Cardiac septum (tissue), 1 donor: ENCODE data around the gene ANKRD11. TPM values are rescaled to one million over a fixed set of nuclear protein-coding genes. Genes with fewer than 3 reads are reported as not detected.
"Not testable (repeated sequence)": the region's sequence is repeated elsewhere in the genome, so short reads cannot be mapped to it uniquely, and the experiment has no call there.

ENCODE experiments used
- DNase-seq: peaks from one replicate; pipeline ENCODE4 v3.0.0-alpha.2; 2020; ENCODE audit warnings: low spot score
- intact Hi-C: fragments of 100-400 bp; cut with DNase I; formaldehyde crosslinking; loops from one replicate; pipeline ENCODE4 v1.14.0; 2022
- total RNA-seq: library from RNA; stranded (reverse); fragmentation: NEBNext Ultra II Directional; extraction: Animal tissue kit (Norgen Biotek cat#: 25700); gene quantifications from one replicate; pipeline ENCODE4 v1.2.1, GENCODE V29; 2021
- donor health status: DM: no; HTN: no; CAD: no.

The ANKRD11 gene
- total RNA-seq, 1 donor from 2014 or later, result 77.9 TPM

DNA sequence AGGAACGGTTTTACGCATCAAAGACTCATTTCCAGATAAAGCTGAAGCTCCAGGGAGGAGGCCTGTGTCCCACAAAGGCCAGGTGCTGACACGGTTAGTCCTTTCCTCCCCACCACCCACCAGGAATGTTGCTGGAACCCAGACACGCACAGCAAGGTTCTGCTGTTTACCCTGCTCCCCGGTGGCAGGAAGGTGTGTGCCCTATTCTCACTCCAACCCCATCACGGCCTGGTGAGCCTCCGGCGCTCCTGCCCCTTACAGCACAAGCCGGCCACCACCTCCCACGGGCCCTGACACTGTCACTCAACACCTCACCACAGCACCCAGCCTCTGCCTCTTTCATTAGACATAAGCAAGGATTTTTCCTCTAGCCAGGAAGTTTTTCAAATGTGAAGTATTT, 47.8 kb downstream of the ANKRD11 start:
- intact Hi-C loops, result no loop called here
- no peak for DNase-seq

GRCh38 chr16:89439659-89440058, 50.7 kb downstream of the ANKRD11 start:
- intact Hi-C loops, result no loop called here
- no peak for DNase-seq

GRCh38 chr16:89437991-89438390, 52.4 kb downstream of the ANKRD11 start:
- no peak for DNase-seq
- intact Hi-C loops, result no loop called here

DNA sequence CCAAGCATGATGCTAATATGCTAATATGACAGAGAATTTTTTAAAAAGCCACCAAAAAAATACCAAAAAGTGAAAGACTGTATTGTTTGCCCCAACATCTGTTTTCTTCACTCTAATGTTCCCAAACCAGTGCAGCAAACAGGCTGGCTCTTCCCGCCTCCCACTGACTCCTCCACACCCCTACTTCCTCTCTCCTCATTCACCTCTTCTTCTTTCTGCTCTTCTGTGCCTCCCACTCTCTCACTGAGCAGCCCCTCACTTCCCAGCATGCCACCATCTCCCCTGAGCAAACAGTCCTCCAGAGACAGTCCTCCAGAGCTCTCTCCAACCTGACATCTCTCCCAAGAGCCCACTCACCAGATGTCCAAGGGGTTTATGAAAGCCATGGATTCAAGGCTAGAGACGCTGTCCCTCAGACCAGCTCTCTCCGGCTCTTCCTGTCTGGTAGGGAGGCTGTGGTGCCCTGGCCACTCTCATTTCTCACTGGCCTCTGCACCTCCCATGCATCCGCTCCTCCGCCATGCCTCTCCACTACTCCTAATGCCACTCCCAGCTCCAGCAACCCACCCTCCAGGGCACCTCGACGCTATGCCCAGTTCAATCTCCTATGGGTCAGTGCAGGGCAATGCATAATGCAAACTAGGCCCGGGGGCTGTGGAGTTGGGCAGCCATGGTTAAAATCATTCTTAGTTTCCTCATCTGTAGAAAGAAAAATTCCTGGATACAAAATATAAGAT, 52.9 kb downstream of the ANKRD11 start:
- intact Hi-C loops, result no loop called here
- no peak for DNase-seq

GRCh38 chr16:89436366-89436765, 54.0 kb downstream of the ANKRD11 start:
- DNase-seq, result no peak
- intact Hi-C loops, result no loop called here

DNA sequence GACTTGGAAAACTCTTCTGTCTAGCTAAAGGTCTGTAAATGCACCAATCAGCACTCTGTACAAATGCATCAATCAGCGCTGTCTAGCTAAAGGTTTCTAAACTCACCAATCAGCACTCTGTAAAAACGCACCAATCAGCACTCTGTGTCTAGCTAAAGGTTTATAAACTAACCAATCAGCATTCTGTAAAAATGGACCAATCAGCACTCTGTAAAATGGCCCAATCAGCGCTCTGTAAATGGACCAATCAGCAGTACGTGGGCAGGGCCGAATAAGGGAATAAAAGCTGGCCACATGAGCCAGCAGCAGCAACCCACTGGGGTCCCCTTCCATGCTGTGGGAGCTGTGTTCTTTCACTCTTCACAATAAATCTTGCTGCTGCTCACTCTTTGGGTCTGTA, 55.3 kb downstream of the ANKRD11 start:
- intact Hi-C loops, DNase-seq: not testable (repeated sequence)

DNA sequence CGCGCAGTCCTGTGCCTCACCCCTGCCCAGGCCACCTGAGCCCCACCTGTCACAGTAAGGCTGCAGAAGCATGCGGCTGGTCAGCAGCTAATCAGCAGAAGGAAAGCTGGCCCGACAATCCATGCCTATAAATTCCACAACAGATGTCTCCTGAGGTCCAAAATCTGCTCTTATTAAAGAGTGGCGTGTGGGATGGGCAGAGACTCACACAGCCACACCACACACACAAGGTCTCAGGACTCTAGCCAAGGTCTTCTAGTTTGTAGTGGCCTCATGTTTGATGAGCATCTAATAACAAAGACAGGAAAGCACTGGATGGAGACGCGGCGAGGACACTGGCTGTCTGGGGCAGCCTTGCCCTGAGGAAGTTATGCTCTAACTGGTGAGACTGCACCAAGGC, 55.9 kb downstream of the ANKRD11 start:
- intact Hi-C loops, result no loop called here
- no peak for DNase-seq

GRCh38 chr16:89433363-89433984, 56.9 kb downstream of the ANKRD11 start:
- DNase-seq, intact Hi-C loops: not testable (repeated sequence)

DNA sequence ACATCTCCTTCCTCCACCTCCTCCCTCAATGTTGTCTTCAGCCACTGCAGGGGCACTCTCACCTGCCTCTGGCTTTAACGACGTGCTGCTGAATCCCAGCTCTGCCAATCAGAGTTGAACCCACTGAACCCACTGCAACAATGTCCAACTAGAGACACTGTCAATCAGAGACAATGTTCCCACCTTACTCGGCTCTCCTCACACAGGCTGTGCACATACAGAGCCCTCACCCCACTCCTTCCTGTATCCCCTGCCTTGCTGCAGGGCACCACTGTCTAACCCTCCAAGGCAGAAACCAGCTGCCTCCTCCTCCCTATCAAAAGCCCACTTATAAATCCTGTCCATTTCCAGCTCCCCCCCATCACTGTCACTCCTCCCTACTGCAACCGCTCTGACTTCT, 58.7 kb downstream of the ANKRD11 start:
- no peak for DNase-seq
- intact Hi-C loops, result no loop called here

DNA sequence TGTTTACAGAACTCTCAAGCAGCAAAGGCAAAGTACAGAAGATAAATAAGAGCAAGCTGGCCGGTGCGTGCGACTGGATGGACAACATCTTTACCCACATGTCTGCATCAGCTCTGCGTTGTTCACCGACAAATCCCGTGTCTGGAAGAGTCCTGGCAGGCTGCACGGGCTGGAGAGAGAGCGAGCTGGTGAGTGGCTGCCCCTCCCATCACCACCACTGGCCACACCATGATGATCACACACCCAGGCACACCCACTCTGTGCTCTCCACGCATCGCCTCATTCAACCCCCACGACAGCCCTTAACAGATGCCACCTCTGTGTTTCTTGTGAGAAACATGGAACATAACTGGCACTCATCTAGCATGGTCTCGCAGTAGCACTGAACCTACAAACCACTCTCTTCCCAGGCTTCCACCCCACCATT, 59.2 kb downstream of the ANKRD11 start:
- intact Hi-C loops, result no loop called here
- no peak for DNase-seq

- DNase-seq, result no peak
- intact Hi-C loops, result no loop called here
These were observed 59.8 kb downstream of the ANKRD11 start for GRCh38 chr16:89430436-89431157.

DNA sequence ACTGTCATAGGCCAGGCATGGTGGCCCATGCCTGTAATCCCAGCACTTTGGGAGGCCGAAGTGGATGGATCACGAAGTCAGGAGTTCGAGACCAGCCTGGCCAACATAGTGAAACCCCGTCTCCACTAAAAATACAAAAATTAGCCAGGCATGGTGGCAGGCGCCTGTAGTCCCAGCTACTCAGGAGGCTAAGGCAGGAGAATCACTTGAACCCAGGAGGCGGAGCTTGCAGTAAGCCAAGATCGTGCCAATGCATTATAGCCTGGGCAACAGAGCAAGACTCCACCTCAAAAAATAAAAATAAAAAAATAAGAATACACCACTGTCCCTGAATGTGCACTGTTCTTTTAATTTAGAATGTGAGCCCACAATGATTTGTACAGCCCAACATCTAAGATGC, 61.8 kb downstream of the ANKRD11 start:
- intact Hi-C loops, DNase-seq: not testable (repeated sequence)

GRCh38 chr16:89426736-89427530, 63.4 kb downstream of the ANKRD11 start:
- intact Hi-C loops, result no loop called here
- no peak for DNase-seq

- DNase-seq, result no peak
- intact Hi-C loops, result no loop called here
These were observed 64.8 kb downstream of the ANKRD11 start for GRCh38 chr16:89425523-89425922.

DNA sequence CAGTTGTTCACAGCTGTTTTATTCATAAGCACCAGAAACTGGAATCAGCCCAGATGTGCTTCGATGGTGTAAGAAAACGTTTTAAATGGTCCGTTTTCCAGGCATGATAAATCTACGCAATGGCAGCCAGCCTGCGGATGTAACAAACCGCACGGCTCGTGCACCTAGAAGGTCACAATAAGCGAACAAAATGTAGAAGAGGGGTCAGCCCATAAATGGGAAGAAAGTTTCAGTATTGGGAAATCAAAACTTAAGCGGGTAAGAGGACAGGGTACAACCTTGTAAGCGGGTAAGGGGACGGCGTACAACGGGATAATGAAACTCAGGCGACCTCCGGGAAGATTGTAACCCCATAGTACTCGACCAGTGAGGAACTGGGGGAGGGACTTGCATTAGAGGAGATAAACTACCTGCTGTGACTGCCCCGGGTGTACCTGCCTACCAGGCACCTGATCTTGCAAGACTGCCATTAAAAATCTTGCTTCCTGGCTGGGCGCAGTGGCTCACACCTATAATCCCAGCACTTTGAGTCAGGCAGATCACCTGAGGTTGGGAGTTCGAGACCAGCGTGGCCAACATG, 66.6 kb downstream of the ANKRD11 start:
- no peak for DNase-seq
- intact Hi-C loops, result no loop called here

DNA sequence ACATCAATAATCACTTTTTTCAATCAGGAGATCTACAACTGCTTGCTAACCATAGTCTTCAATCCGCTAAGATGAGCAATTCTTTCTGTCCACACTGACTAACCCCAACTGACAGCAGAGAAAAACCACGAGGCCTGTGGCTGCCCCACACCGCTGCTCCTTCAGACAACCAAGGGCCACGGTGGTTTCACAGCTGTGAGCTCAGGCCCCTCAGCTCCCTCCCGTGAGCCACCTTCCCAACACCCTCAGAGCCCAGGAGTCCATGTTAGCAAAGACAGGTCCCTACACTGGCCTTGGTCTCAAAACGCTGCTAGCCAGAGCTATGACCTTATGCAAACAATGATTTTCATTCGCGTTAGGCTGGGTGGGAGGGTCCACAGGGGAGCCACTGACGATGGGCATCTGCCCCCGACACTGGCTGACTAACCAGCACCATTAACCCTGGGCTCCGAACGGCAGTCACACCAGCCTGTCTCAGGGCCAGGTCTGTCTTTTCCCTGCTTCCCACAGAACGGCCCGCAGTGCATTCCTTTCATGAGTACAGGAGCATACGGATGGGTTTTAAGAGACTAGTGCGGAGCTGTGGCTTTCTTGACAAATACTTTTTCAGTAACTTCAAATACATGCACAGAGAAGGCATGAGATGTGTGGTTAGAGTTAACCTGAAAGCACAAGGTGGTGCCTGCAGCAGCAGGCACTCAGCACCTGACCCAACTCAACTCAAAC, 67.3 kb downstream of the ANKRD11 start:
- intact Hi-C loops, result no loop called here
- no peak for DNase-seq

DNA sequence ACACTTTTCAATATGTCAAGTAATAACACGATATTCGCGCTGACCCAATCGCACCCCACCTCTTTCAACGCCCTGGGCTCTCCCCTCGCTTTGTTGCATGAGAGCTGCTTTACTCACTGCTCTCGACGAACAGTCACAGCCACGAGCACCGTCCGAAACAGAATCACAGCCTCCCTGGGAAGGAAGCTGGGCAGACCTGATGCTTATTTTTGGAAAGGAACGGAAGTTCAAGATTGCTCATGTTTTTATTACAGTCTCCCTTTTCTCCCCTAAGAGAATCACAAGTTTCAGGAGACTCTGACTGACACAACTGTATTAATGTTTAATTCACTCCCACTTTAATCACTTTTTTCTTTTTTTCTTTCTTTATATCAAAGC, 67.8 kb downstream of the ANKRD11 start:
- intact Hi-C loops, result no loop called here
- DNase-seq, result no peak

DNA sequence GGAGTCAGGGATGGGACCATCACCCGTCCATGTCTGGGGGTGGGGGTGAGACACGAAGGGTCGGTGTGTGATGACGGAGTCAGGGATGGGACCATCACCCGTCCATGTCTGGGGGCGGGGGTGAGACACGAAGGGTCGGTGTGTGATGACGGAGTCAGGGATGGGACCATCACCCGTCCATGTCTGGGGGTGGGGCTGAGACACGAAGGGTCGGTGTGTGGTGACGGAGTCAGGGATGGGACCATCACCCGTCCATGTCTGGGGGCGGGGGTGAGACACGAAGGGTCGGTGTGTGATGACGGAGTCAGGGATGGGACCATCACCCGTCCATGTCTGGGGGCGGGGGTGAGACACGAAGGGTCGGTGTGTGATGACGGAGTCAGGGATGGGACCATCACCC, 69.1 kb downstream of the ANKRD11 start:
- DNase-seq, intact Hi-C loops: not testable (repeated sequence)

DNA sequence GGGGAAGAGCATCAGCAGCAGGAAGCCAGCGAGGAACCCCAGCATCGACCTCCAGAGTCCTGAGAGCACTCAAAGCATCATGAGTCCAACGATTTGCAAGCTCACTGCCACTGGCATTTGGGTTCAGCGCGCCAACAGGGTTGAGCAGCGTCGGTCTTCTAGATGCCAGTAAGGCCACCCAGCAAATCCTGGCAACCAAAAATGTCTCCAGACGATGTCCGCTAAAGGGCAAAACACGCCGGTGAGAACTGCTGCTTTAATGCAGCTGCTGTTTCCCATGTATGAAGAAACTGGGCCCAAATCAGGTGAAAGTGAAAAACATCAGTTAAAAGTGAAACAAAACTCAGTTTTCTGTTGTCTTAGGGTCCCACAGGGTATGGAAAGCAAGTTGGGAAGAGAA, 70.2 kb downstream of the ANKRD11 start:
- no peak for DNase-seq

More for the DNA sequence above, 70.2 kb downstream of the ANKRD11 start:
- intact Hi-C loops, result no loop called here
